Right atrium auricular region (tissue), 2 donors: Measurements from ENCODE around the gene LRMDA. TPM values are rescaled to one million over a fixed set of nuclear protein-coding genes. Genes with fewer than 3 reads are reported as not detected.

ENCODE experiments used
- DNase-seq: peaks from one replicate; pipeline ENCODE4 v3.0.0-alpha.2; 2019; ENCODE audit warnings: low spot score
- H3K27ac ChIP-seq, 2 donors: fragments of 200-600 bp; sonication (generic); 1 replicate in 1 of 2; 2 replicates in 1 of 2; pipeline ENCODE4 v1.5.1; 2016 to 2019
- H3K27me3 ChIP-seq, 2 donors: fragments of 200-600 bp; sonication (generic); one replicate each; pipeline versions ENCODE4 v1.5.1 to v1.6.0; 2017 to 2019
- H3K36me3 ChIP-seq: fragments of 200-600 bp; sonication (generic); one replicate; pipeline ENCODE4 v1.5.1; 2016
- H3K4me1 ChIP-seq, 2 donors: fragments of 200-600 bp; sonication (generic); one replicate each; pipeline versions ENCODE4 v1.5.1 to v1.6.0; 2017 to 2019
- H3K4me3 ChIP-seq, 2 donors: fragments of 200-600 bp; sonication (generic); 1 replicate in 1 of 2; 2 replicates in 1 of 2; pipeline ENCODE4 v1.5.1; 2017 to 2019; ENCODE audit warnings: mild to moderate bottlenecking in 1 of 2, moderate library complexity in 1 of 2
- H3K9me3 ChIP-seq, 2 donors: fragments of 200-600 bp; sonication (generic); one replicate each; pipeline ENCODE4 v1.5.1; 2019
- total RNA-seq, 2 donors: library from RNA; depleted of rRNA; stranded (reverse); fragments of >200 nt; gene quantifications; one replicate each; pipeline ENCODE4 v1.1.0, GENCODE V29; 2016
- TF ChIP-seq, protein P1 (sequence below), 2 donors: fragments of 200-600 bp; sonication (generic); IDR thresholded peaks; one replicate each; pipeline ENCODE4 v1.5.1; 2019; ENCODE audit warnings: antibody characterized with exemption in 2 of 2

The LRMDA gene
- total RNA-seq, 2 donors from 2014 or later: 6.1 to 19.1 TPM

- peaks cover 0 to 14% of the 10 kb centered on the region in 2 donors for H3K4me1 ChIP-seq
- H3K9me3 ChIP-seq: no peaks in the 10 kb centered on the region
- TF ChIP-seq, protein P1, sequence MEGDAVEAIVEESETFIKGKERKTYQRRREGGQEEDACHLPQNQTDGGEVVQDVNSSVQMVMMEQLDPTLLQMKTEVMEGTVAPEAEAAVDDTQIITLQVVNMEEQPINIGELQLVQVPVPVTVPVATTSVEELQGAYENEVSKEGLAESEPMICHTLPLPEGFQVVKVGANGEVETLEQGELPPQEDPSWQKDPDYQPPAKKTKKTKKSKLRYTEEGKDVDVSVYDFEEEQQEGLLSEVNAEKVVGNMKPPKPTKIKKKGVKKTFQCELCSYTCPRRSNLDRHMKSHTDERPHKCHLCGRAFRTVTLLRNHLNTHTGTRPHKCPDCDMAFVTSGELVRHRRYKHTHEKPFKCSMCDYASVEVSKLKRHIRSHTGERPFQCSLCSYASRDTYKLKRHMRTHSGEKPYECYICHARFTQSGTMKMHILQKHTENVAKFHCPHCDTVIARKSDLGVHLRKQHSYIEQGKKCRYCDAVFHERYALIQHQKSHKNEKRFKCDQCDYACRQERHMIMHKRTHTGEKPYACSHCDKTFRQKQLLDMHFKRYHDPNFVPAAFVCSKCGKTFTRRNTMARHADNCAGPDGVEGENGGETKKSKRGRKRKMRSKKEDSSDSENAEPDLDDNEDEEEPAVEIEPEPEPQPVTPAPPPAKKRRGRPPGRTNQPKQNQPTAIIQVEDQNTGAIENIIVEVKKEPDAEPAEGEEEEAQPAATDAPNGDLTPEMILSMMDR (IDR thresholded peaks at IDR 0.05): no peak
- no peak overlapping the region for H3K4me3 ChIP-seq
- H3K36me3 ChIP-seq: no peaks in the 10 kb centered on the region
- no peak overlapping the region for H3K27ac ChIP-seq
- DNase-seq: no peak
- H3K27me3 ChIP-seq: no peaks in the 10 kb centered on the region
These were observed 165.7 kb downstream of the LRMDA start for GRCh38 chr10:75596930-75597620.

DNA sequence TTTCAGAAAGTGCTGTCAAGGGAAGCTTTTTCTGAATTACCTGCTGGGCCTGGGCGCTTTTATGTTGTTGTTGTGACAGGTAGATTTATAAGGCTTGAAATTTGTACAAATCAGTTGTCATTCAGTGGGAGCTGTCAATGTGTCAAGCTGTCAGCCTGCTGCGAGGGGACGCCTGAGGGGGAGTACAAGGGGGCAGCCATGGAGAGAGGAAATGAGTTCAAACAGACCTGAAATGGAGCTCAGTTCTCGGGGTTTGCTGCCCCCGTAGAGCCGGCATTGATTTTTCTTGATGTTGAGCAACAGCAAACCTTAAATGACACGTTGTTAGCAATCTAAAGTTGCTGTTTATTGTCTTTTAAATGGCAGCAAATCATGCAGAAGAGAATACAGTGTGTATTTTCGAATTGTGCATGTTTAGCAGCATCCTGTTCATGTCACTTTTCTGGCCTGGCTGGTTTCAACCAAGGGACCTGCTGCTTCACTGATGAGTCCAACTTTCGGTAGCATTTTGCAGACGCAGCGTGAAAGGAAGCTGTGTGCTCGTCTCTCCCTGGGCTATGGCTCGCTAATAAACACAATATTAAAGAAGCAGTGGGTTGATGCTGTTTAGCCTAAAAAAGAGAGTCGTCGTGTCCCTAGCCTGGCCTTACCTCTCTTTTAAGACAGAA is 166.5 kb downstream of the LRMDA start:
- no peaks in the 10 kb centered on the region for H3K9me3 ChIP-seq
- no peak for DNase-seq
- H3K4me3 ChIP-seq: no peak overlapping the region
- TF ChIP-seq, protein P1 (IDR thresholded peaks at IDR 0.05): no peak
- no peaks in the 10 kb centered on the region for H3K36me3 ChIP-seq
- no peaks in the 10 kb centered on the region for H3K27me3 ChIP-seq
- no peak overlapping the region for H3K27ac ChIP-seq
- H3K4me1 ChIP-seq: peaks cover 0 to 9% of the 10 kb centered on the region in 2 donors

DNA sequence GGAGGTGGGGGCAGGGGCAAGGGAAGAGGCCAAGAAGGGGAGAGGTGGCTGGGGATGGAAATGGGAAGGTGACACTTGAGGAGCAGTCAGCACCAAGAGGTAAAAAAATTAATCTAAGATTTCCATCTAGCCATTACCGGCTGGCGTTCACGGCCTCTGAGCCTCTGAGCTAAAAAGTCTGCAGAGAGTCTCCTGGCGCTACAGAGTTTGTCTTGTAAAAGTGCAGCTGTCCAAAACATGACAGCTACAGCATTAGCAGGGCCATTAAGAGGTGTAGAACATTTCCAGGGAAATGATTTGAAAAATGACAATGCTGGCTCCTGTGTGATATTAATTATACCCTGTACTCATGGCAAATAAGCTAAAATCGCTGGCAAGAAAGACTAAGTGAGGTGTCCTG is 167.6 kb downstream of the LRMDA start:
- Histone ChIP-seq H3K36me3 (no peaks in the 10 kb centered on the region), H3K27me3 (no peaks in the 10 kb centered on the region), H3K4me3 (no peak overlapping the region), H3K4me1 (peaks cover 0 to 3% of the 10 kb centered on the region in 2 donors), H3K9me3 (no peaks in the 10 kb centered on the region), H3K27ac (no peak overlapping the region)
- no peak for DNase-seq
- TF ChIP-seq, protein P1 (IDR thresholded peaks at IDR 0.05): no peak

- no peak for DNase-seq
- TF ChIP-seq, protein P1 (IDR thresholded peaks at IDR 0.05): no peak
These were observed 168.6 kb downstream of the LRMDA start for GRCh38 chr10:75599875-75600648.

GRCh38 chr10:75600833-75601232 is 169.4 kb downstream of the LRMDA start:
- H3K9me3 ChIP-seq: no peaks in the 10 kb centered on the region
- TF ChIP-seq, protein P1 (IDR thresholded peaks at IDR 0.05): no peak
- peaks cover 0 to 3% of the 10 kb centered on the region in 2 donors for H3K4me1 ChIP-seq
- no peaks in the 10 kb centered on the region for H3K27me3 ChIP-seq
- H3K27ac ChIP-seq: no peak overlapping the region
- no peaks in the 10 kb centered on the region for H3K36me3 ChIP-seq
- no peak overlapping the region for H3K4me3 ChIP-seq
- no peak for DNase-seq

More at GRCh38 chr10:75599875-75600648, 168.6 kb downstream of the LRMDA start:
- Histone ChIP-seq H3K27ac (no peak overlapping the region), H3K36me3 (no peaks in the 10 kb centered on the region), H3K27me3 (no peaks in the 10 kb centered on the region), H3K4me3 (no peak overlapping the region), H3K9me3 (no peaks in the 10 kb centered on the region), H3K4me1 (peaks cover 0 to 3% of the 10 kb centered on the region in 2 donors)
